H1 (cell line): Measurements from ENCODE around the gene LEFTY2. TPM values are rescaled to one million over a fixed set of nuclear protein-coding genes. Genes with fewer than 3 reads are reported as not detected.
"Not testable (repeated sequence)": the region's sequence is repeated elsewhere in the genome, so short reads cannot be mapped to it uniquely, and the experiment has no call there.

Experiments
- CTCF ChIA-PET: fragments of 300-600 bp; sonication (Branson Sonifier 250); formaldehyde crosslinking; loops from one replicate; lab custom pipeline; 2021; ENCODE audit not compliant: partially characterized antibody; lab: Charles Lee
- POLR2A ChIA-PET: fragments of 300-600 bp; sonication (Branson Sonifier 250); formaldehyde crosslinking; loops from one replicate; lab custom pipeline; 2021; ENCODE audit warnings: inconsistent platforms; ENCODE audit not compliant: partially characterized antibody; lab: Charles Lee
- DNase-seq, 2 experiments: peaks; one replicate each; pipeline versions ENCODE4 v3.0.0 to v3.0.0-alpha.2; 2010 to 2022; ENCODE audit warnings: low spot score in 2 of 2, low read depth in 1 of 2, mixed read lengths in 1 of 2
- FAIRE-seq: peaks from 2 replicates; lab custom pipeline; 2011; peaks lifted over from hg19 to GRCh38; lab: Jason Lieb, UNC
- H2AFZ ChIP-seq: 2 replicates; pipeline ENCODE4 v1.8.1; 2012; ENCODE audit warnings: low read length, inconsistent platforms
- H2AK5ac ChIP-seq: 2 replicates; pipeline ENCODE4 v1.6.1; 2013; ENCODE audit warnings: low read depth, low read length
- H2BK120ac ChIP-seq: replicated peaks from 2 replicates; pipeline ENCODE3; 2013; ENCODE audit warnings: low read depth, low read length, inconsistent platforms
- H2BK12ac ChIP-seq: 2 replicates; pipeline ENCODE4 v1.6.1; 2013; ENCODE audit warnings: low read depth, low read length
- H2BK15ac ChIP-seq: 2 replicates; pipeline ENCODE4 v1.6.1; 2013; ENCODE audit warnings: low read length
- H2BK20ac ChIP-seq: 2 replicates; pipeline ENCODE4 v1.6.1; 2013; ENCODE audit warnings: low read length
- H2BK5ac ChIP-seq: 2 replicates; pipeline ENCODE4 v1.6.1; 2013; ENCODE audit warnings: low read depth, low read length
- H3K14ac ChIP-seq: 2 replicates; pipeline ENCODE4 v1.6.1; 2013; ENCODE audit warnings: inconsistent platforms; ENCODE audit not compliant: insufficient read length
- H3K18ac ChIP-seq: 2 replicates; pipeline ENCODE4 v1.6.1; 2013; ENCODE audit warnings: low read length; ENCODE audit errors: extremely low read depth
- H3K23ac ChIP-seq: 2 replicates; pipeline ENCODE4 v1.6.1; 2013; ENCODE audit warnings: inconsistent platforms; ENCODE audit not compliant: insufficient read length
- H3K23me2 ChIP-seq: 2 replicates; pipeline ENCODE4 v1.6.1; 2013; ENCODE audit warnings: low read depth, low read length
- H3K27ac ChIP-seq: 2 replicates; pipeline ENCODE4 v1.6.1; 2011; ENCODE audit warnings: low read depth, low read length, inconsistent platforms
- H3K27me3 ChIP-seq, 4 experiments: replicated peaks in 1 of 4; 1 replicate in 1 of 4; 2 replicates in 3 of 4; pipeline versions ENCODE4 v1.6.1 to v1.8.1; 2011 to 2013; ENCODE audit warnings: low read length in 3 of 4, mild to moderate bottlenecking in 3 of 4, inconsistent platforms in 2 of 4, mixed read lengths in 2 of 4, moderate library complexity in 1 of 4; ENCODE audit not compliant: control insufficient read depth in 3 of 4, insufficient read depth in 3 of 4; ENCODE audit errors: extremely low read depth in 1 of 4
- H3K36me3 ChIP-seq, 4 experiments: 2 replicates each; pipeline versions ENCODE4 v1.6.1 to v1.8.1; 2011 to 2013; ENCODE audit warnings: mild to moderate bottlenecking in 4 of 4, low read length in 3 of 4, moderate library complexity in 2 of 4, control low read depth in 1 of 4, inconsistent platforms in 1 of 4; ENCODE audit not compliant: insufficient read depth in 4 of 4, control insufficient read depth in 2 of 4
- H3K4ac ChIP-seq: replicated peaks from 2 replicates; pipeline ENCODE3; 2013; ENCODE audit warnings: low read length, low read depth, mixed read lengths, inconsistent platforms; ENCODE audit not compliant: insufficient read length
- H3K4me1 ChIP-seq, 4 experiments: replicated peaks in 1 of 4; 1 replicate in 1 of 4; 2 replicates in 3 of 4; pipeline versions ENCODE4 v1.6.1 to v1.8.1; 2011 to 2013; ENCODE audit warnings: low read length in 3 of 4, inconsistent platforms in 2 of 4, mixed read lengths in 1 of 4; ENCODE audit not compliant: insufficient read depth in 4 of 4, control insufficient read depth in 3 of 4
- H3K4me2 ChIP-seq, 2 experiments: 2 replicates each; pipeline versions ENCODE4 v1.6.1 to v1.8.1; 2011 to 2013; ENCODE audit warnings: low read depth in 2 of 2, low read length in 2 of 2, control low read depth in 1 of 2, inconsistent platforms in 1 of 2, mild to moderate bottlenecking in 1 of 2; ENCODE audit not compliant: insufficient read depth in 1 of 2
- H3K4me3 ChIP-seq, 4 experiments: fragments of 200-600, 300-600 bp in 1 of 4; sonication (generic), shearing (Covaris generic), sonication (Bioruptor Twin) in 1 of 4; 2 replicates each; pipeline versions ENCODE4 v1.5.1 to v1.8.1; 2011 to 2016; ENCODE audit warnings: low read length in 4 of 4, low read depth in 3 of 4, control low read depth in 2 of 4, inconsistent platforms in 2 of 4, mild to moderate bottlenecking in 2 of 4, mixed read lengths in 1 of 4, moderate library complexity in 1 of 4; ENCODE audit not compliant: insufficient read depth in 2 of 4; ENCODE audit errors: extremely low read depth in 1 of 4
- H3K56ac ChIP-seq: replicated peaks from 2 replicates; pipeline ENCODE3; 2013; ENCODE audit warnings: low read depth, mild to moderate bottlenecking, mixed read lengths, low read length, inconsistent platforms; ENCODE audit not compliant: insufficient read length
- H3K79me1 ChIP-seq: 2 replicates; pipeline ENCODE4 v1.6.1; 2013; ENCODE audit warnings: low read depth, low read length, control low read depth
- H3K79me2 ChIP-seq, 2 experiments: 2 replicates each; pipeline versions ENCODE4 v1.6.1 to v1.8.1; 2012 to 2013; ENCODE audit warnings: low read length in 2 of 2, mild to moderate bottlenecking in 2 of 2, inconsistent platforms in 1 of 2; ENCODE audit not compliant: insufficient read depth in 2 of 2, control insufficient read depth in 1 of 2
- H3K9ac ChIP-seq, 4 experiments: replicated peaks in 1 of 4; 1 replicate in 1 of 4; 2 replicates in 3 of 4; pipeline versions ENCODE4 v1.6.1 to v1.8.1; 2011 to 2013; ENCODE audit warnings: low read depth in 3 of 4, low read length in 3 of 4, control low read depth in 2 of 4, mild to moderate bottlenecking in 2 of 4, moderate library complexity in 2 of 4, inconsistent platforms in 1 of 4; ENCODE audit errors: extremely low read depth in 1 of 4
- H3K9me3 ChIP-seq, 2 experiments: 2 replicates each; pipeline versions ENCODE4 v1.6.1 to v1.8.1; 2012 to 2013; ENCODE audit warnings: mild to moderate bottlenecking in 2 of 2, moderate library complexity in 2 of 2, control low read depth in 1 of 2, inconsistent platforms in 1 of 2, low read depth in 1 of 2, low read length in 1 of 2, mixed read lengths in 1 of 2; ENCODE audit not compliant: insufficient read depth in 2 of 2
- H4K20me1 ChIP-seq, 2 experiments: replicated peaks in 1 of 2; 2 replicates each; pipeline versions ENCODE3 to v1.8.1; 2011 to 2013; ENCODE audit warnings: inconsistent platforms in 2 of 2, low read length in 2 of 2, mild to moderate bottlenecking in 1 of 2; ENCODE audit not compliant: insufficient read depth in 2 of 2, control insufficient read depth in 1 of 2
- H4K5ac ChIP-seq: 2 replicates; pipeline ENCODE4 v1.6.1; 2013; ENCODE audit warnings: low read length, low read depth, mixed read lengths, inconsistent platforms; ENCODE audit not compliant: insufficient read length
- H4K8ac ChIP-seq: 2 replicates; pipeline ENCODE4 v1.8.0; 2013; ENCODE audit warnings: mild to moderate bottlenecking, moderate library complexity, low read length, inconsistent platforms; ENCODE audit not compliant: insufficient read depth; ENCODE audit errors: extremely low read depth
- H4K91ac ChIP-seq: replicated peaks from 2 replicates; pipeline ENCODE3; 2013; ENCODE audit warnings: low read length, mixed read lengths, inconsistent platforms; ENCODE audit not compliant: insufficient read length
- CTCF ChIP-seq, 3 experiments: IDR thresholded peaks; 1 replicate in 2 of 3; 2 replicates in 1 of 3; pipeline versions ENCODE4 v1.5.1 to v1.6.1; 2011; ENCODE audit warnings: low read length in 3 of 3, mild to moderate bottlenecking in 3 of 3, inconsistent platforms in 2 of 3, low read depth in 1 of 3, moderate library complexity in 1 of 3; ENCODE audit not compliant: insufficient read depth in 1 of 3; ENCODE audit errors: control extremely low read depth in 1 of 3
- WGBS, 2 experiments: shearing (Covaris generic) in 1 of 2; methylation state at CpG; one replicate each; pipeline versions ENCODE4 v1.1.6 to v1.1.7; 2013 to 2015; ENCODE audit warnings: low lambda C conversion rate in 2 of 2, mixed read lengths in 2 of 2, inconsistent platforms in 1 of 2, low coverage in 1 of 2, missing lambda C conversion rate in 1 of 2; ENCODE audit not compliant: insufficient replicate concordance in 2 of 2, insufficient coverage in 1 of 2, insufficient read length in 1 of 2; ENCODE audit errors: extremely low coverage in 1 of 2, missing lambda C conversion rate in 1 of 2; 5-methylcytosine and 5-hydroxymethylcytosine counted together
- polyA plus RNA-seq, 7 experiments: library from polyadenylated mRNA; depleted of rRNA in 3 of 7; stranded (reverse) in 5 of 7; unstranded in 2 of 7; fragments of >200 nt in 5 of 7; fragments of 200-250 nt in 2 of 7; gene quantifications; 1 replicate in 5 of 7; 2 replicates in 1 of 7; 4 replicates in 1 of 7; pipeline versions ENCODE4 v1.2.1 to v1.2.3, GENCODE V29; 2011 to 2013; ENCODE audit warnings: missing spikeins in 2 of 7, mixed read lengths in 2 of 7
- total RNA-seq: library from RNA; stranded (reverse); fragmentation: NEBNext Ultra II Directional; extraction: Animal tissue kit (Norgen Biotek cat#: 25700); gene quantifications from 2 replicates; pipeline ENCODE4 v1.2.1, GENCODE V29; 2021
- TF ChIP-seq, protein P1 (sequence below): IDR thresholded peaks from 2 replicates; pipeline ENCODE4 v1.6.1; 2012; ENCODE audit warnings: inconsistent platforms

The LEFTY2 gene
- total and polyA plus RNA-seq, 2 of the 8 experiments (the other 6 are each of a cell fraction or from before 2014, with no cell fraction given): 2.6 to 4.3 TPM

- TF ChIP-seq CTCF (IDR thresholded peaks at IDR 0.05; ENCODE audit: control extremely low read depth in 1 of 3, insufficient read depth in 1 of 3, low read depth in 1 of 3, low read length in 3 of 3): no peak
- TF ChIP-seq, protein P1, sequence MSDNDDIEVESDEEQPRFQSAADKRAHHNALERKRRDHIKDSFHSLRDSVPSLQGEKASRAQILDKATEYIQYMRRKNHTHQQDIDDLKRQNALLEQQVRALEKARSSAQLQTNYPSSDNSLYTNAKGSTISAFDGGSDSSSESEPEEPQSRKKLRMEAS: no peak
Observed at GRCh38 chr1:225977937-225978748, 37.1 kb upstream of the LEFTY2 start (continued).

DNA sequence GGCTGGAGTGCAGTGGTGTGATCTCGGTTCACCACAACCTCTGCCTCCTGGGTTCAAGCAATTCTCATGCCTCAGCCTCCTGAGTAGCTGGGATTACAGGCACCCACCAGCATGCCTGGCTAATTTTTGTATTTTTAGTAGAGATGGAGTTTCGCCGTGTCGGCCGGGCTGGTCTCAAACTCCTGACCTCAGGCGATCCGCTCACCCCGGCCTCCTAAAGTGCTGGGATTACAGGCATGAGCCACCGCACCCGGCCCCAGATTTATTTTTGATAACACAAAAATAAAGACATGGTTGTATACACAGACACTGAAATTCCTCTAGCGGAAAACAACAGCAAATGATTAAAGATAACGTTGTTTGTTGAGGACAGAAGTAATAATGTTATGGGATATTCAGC lies 34.1 kb upstream of the LEFTY2 start:
- H2BK12ac ChIP-seq, H3K9ac ChIP-seq, H3K18ac ChIP-seq, H4K8ac ChIP-seq, H2AFZ ChIP-seq, H3K79me1 ChIP-seq, H3K27me3 ChIP-seq, H3K79me2 ChIP-seq, H3K27ac ChIP-seq, H2BK20ac ChIP-seq, H2BK120ac ChIP-seq, H3K56ac ChIP-seq, H4K20me1 ChIP-seq, H3K23ac ChIP-seq, H4K91ac ChIP-seq, H2AK5ac ChIP-seq, H4K5ac ChIP-seq, H3K4me2 ChIP-seq, FAIRE-seq, H2BK5ac ChIP-seq, DNase-seq, H3K23me2 ChIP-seq, H3K36me3 ChIP-seq, H3K4ac ChIP-seq, H3K4me1 ChIP-seq, H3K4me3 ChIP-seq, H3K14ac ChIP-seq, H3K9me3 ChIP-seq, H2BK15ac ChIP-seq: not testable (repeated sequence)
- 95% methylated on average over 12 of the region's 12 CpGs; no CpG with 5 or more reads in 1 of the 2 experiments for WGBS, 2 experiments
- CTCF ChIA-PET: interaction anchor here (0.9 to 7.1 kb wide), 24 partner anchors 10 to 656 kb away, joined by 3 to 86 read pairs (median 4); partner anchors contain the start of genes EPHX1 and PYCR2
- POLR2A ChIA-PET: interaction anchor here (1.2 to 1.5 kb wide), 2 partner anchors 11 to 87 kb away, joined by 3 to 5 read pairs; partner anchors contain the start of gene H3-3A
